Pancreas (tissue), 10 donors: Measurements from ENCODE around the gene BCAR3. TPM values are rescaled to one million over a fixed set of nuclear protein-coding genes. Genes with fewer than 3 reads are reported as not detected.

Experiments
- ATAC-seq, 4 donors: fragments of 200-7000 bp; cut with Tn5 transposase; one replicate each; pipeline versions ENCODE4 v1.8.0 to v1.9.1; 2020; ENCODE audit warnings: mild to moderate bottlenecking in 4 of 4, moderate library complexity in 4 of 4
- DNase-seq, 6 donors: peaks; one replicate each; pipeline ENCODE4 v3.0.0-alpha.2; 2020
- FAIRE-seq: peaks from 2 replicates; lab custom pipeline; 2012; peaks lifted over from hg19 to GRCh38; lab: Jason Lieb, UNC
- H3K27ac ChIP-seq, 4 donors: fragments of 200-600 bp; sonication (generic); 1 replicate in 3 of 4; 2 replicates in 1 of 4; pipeline versions ENCODE4 v1.5.0 to v1.8.0; 2020
- H3K27me3 ChIP-seq, 4 donors: fragments of 200-600 bp; one replicate each; pipeline ENCODE4 v1.8.0; 2021
- H3K36me3 ChIP-seq, 3 donors: fragments of 200-600 bp; sonication (generic) in 1 of 3; one replicate each; pipeline versions ENCODE4 v1.5.0 to v1.8.0; 2020 to 2021
- H3K4me1 ChIP-seq, 3 donors: fragments of 200-600 bp; one replicate each; pipeline ENCODE4 v1.8.0; 2021
- H3K4me3 ChIP-seq, 4 donors: fragments of 200-600 bp; sonication (generic) in 2 of 4; one replicate each; pipeline versions ENCODE4 v1.5.0 to v1.8.0; 2020 to 2021
- H3K9me3 ChIP-seq, 4 donors: fragments of 200-600 bp; one replicate each; pipeline ENCODE4 v1.8.0; 2021
- CTCF ChIP-seq, 4 donors: fragments of 200-600 bp; sonication (generic) in 3 of 4; IDR thresholded peaks; one replicate each; pipeline versions ENCODE4 v1.5.0 to v1.8.0; 2021; ENCODE audit warnings: antibody characterized with exemption in 4 of 4
- WGBS, 2 donors: extraction: QIAGEN DNeasy Blood & Tissue Kit; methylation state at CpG; one replicate each; pipeline ENCODE4 v1.1.7; 2013; 5-methylcytosine and 5-hydroxymethylcytosine counted together
- intact Hi-C, 3 donors: fragments of 100-400 bp; cut with DNase I; formaldehyde crosslinking; loops; one replicate each; pipeline versions ENCODE4 v1.11.1 to v1.14.2; 2022
- polyA plus RNA-seq, 2 donors: library from polyadenylated mRNA; stranded (reverse); fragments of 200-250 nt; gene quantifications; one replicate each; pipeline ENCODE4 v1.2.3, GENCODE V29; 2013
- total RNA-seq, 6 donors: library from RNA; stranded (reverse); fragmentation: NEBNext Ultra II Directional in 4 of 6; extraction: Animal tissue kit (Norgen Biotek cat#: 25700) in 4 of 6; gene quantifications; one replicate each; pipeline versions ENCODE4 v1.2.1 to v1.2.4, GENCODE V29; 2021 to 2023
- donor health status: healthy with polysubstance abuse.
- donor health status: DM: no; HTN: no; CAD: no; lungs with moderate emphysema.
- donor health status: DM: no; HTN: no; CAD: no.
- donor health status: control.
- donor health status: control.
- donor health status: Bipolar disorder and iron deficiency.
- donor health status: DM: yes; HTN: yes; CAD: no.
- donor health status: DM: no; HTN: no; CAD: no.
- donor health status: DM: no; HTN: no; CAD: no.
- donor health status: DM: yes; HTN: yes; CAD: no.

Gene BCAR3
- total and polyA plus RNA-seq, 8 donors, result 2.4 to 8.2 (median 4.9) TPM

GRCh38 chr1:93584261-93585003 lies 97.2 kb downstream of the BCAR3 start:
- H3K9me3 ChIP-seq, result no peaks in the 10 kb centered on the region
- H3K27ac ChIP-seq, result peak overlapping the region; percentile 75 to 93 (median 89)
- no peak for DNase-seq
- no peaks in the 10 kb centered on the region for H3K27me3 ChIP-seq
- no peak for FAIRE-seq
- no peaks in the 10 kb centered on the region for H3K36me3 ChIP-seq
- WGBS, 2 donors, result 19 to 21% methylated on average over 9 of the region's 9 CpGs
- H3K4me3 ChIP-seq, result peak overlapping the region in 2 of 4 donors; percentile 16 to 32
- no peak for TF ChIP-seq CTCF (IDR thresholded peaks at IDR 0.05)
- peaks cover 16 to 33% (median 28%) of the 10 kb centered on the region in 3 donors for H3K4me1 ChIP-seq
- intact Hi-C loops, result no loop called here
- ATAC-seq, result peak; percentile 18 to 49 (median 32)

- FAIRE-seq, result no peak
- WGBS, 2 donors, result 82 to 83% methylated on average over 23 of the region's 23 CpGs
- intact Hi-C loops, result no loop called here
- no peak for DNase-seq
- no peaks in the 10 kb centered on the region for H3K27me3 ChIP-seq
- H3K36me3 ChIP-seq, result no peaks in the 10 kb centered on the region
- no peak for TF ChIP-seq CTCF (IDR thresholded peaks at IDR 0.05)
- no peak for ATAC-seq
- no peaks in the 10 kb centered on the region for H3K9me3 ChIP-seq
- H3K4me3 ChIP-seq, result no peak overlapping the region
- H3K27ac ChIP-seq, result peak overlapping the region in 2 of 4 donors; percentile 88 to 90
- H3K4me1 ChIP-seq, result peaks cover 16 to 36% (median 31%) of the 10 kb centered on the region in 3 donors
Measured at GRCh38 chr1:93581917-93582850, 99.5 kb downstream of the BCAR3 start.

- DNase-seq (peak in 2 of 6 donors; percentile 48 to 69), ATAC-seq (peak; percentile 33 to 64 (median 62)), FAIRE-seq (no peak)
- Histone ChIP-seq H3K27me3 (no peaks in the 10 kb centered on the region), H3K4me1 (peaks cover 16 to 25% (median 22%) of the 10 kb centered on the region in 3 donors), H3K36me3 (no peaks in the 10 kb centered on the region), H3K9me3 (no peaks in the 10 kb centered on the region), H3K27ac (peak overlapping the region; percentile 25 to 57 (median 34)), H3K4me3 (no peak overlapping the region)
- 54 to 61% methylated on average over 5 of the region's 5 CpGs for WGBS, 2 donors
- intact Hi-C loops, result no loop called here
- TF ChIP-seq CTCF (IDR thresholded peaks at IDR 0.05), result no peak
Measured at GRCh38 chr1:93579891-93580290, 101.7 kb downstream of the BCAR3 start.

GRCh38 chr1:93578911-93579825 lies 102.5 kb downstream of the BCAR3 start:
- H3K4me1 ChIP-seq, result peaks cover 9 to 22% (median 18%) of the 10 kb centered on the region in 3 donors
- no peaks in the 10 kb centered on the region for H3K36me3 ChIP-seq
- ATAC-seq, result peak in 1 of 4 donors; percentile 6
- intact Hi-C loops, result no loop called here
- no peaks in the 10 kb centered on the region for H3K27me3 ChIP-seq
- WGBS, 2 donors, result 88 to 92% methylated on average over 11 of the region's 11 CpGs
- TF ChIP-seq CTCF (IDR thresholded peaks at IDR 0.05), result no peak
- FAIRE-seq, result no peak
- no peak for DNase-seq
- H3K4me3 ChIP-seq, result no peak overlapping the region
- H3K27ac ChIP-seq, result peak overlapping the region; percentile 25 to 57 (median 34)
- no peaks in the 10 kb centered on the region for H3K9me3 ChIP-seq
